Prostate gland (tissue), 2 donors: Measurements from ENCODE around the gene PAXX. TPM values are rescaled to one million over a fixed set of nuclear protein-coding genes. Genes with fewer than 3 reads are reported as not detected.

Experiments used
- DNase-seq: peaks from one replicate; pipeline ENCODE4 v3.0.0-alpha.2; 2019; ENCODE audit warnings: low spot score
- H3K27ac ChIP-seq, 2 donors: fragments of 200-600 bp; sonication (generic); 2 replicates each; pipeline ENCODE4 v1.5.1; 2017 to 2019
- H3K27me3 ChIP-seq: fragments of 200-600 bp; sonication (generic); replicated peaks from 2 replicates; pipeline ENCODE4 v1.5.1; 2019; ENCODE audit not compliant: insufficient read depth
- H3K36me3 ChIP-seq, 2 donors: fragments of 200-600 bp; sonication (generic); 1 replicate in 1 of 2; 2 replicates in 1 of 2; pipeline versions ENCODE4 v1.5.1 to v1.8.1; 2017 to 2019
- H3K4me1 ChIP-seq: fragments of 200-600 bp; sonication (generic); replicated peaks from 2 replicates; pipeline ENCODE4 v1.5.1; 2019
- H3K4me3 ChIP-seq, 2 donors: fragments of 200-600 bp; sonication (generic); 2 replicates each; pipeline ENCODE4 v1.5.1; 2017 to 2019
- H3K9me3 ChIP-seq: fragments of 200-600 bp; sonication (generic); 2 replicates; pipeline ENCODE4 v1.5.1; 2017
- CTCF ChIP-seq, 4 experiments: fragments of 200-600 bp in 2 of 4; fragments of 450-650 bp in 2 of 4; sonication (generic) in 2 of 4; IDR thresholded peaks; 1 replicate in 3 of 4; 2 replicates in 1 of 4; pipeline ENCODE4 v1.5.1; 2016 to 2019; ENCODE audit warnings: antibody characterized with exemption in 4 of 4, mild to moderate bottlenecking in 2 of 4, moderate library complexity in 2 of 4
- POLR2A ChIP-seq: fragments of 450-650 bp; IDR thresholded peaks from one replicate; pipeline ENCODE4 v1.6.1; 2016; ENCODE audit warnings: antibody characterized with exemption, mild to moderate bottlenecking
- POLR2AphosphoS5 ChIP-seq: sonication (generic); formaldehyde crosslinking; IDR thresholded peaks from one replicate; pipeline ENCODE4 v1.6.1; 2017; ENCODE audit warnings: antibody characterized with exemption
- whole genome bisulfite sequencing: methylation state at CpG from one replicate; pipeline ENCODE4 v1.1.5; 2018; 5-methylcytosine and 5-hydroxymethylcytosine counted together
- intact Hi-C: fragments of 100-400 bp; cut with DNase I; formaldehyde crosslinking; loops from one replicate; pipeline ENCODE4 v1.14.2; 2022
- total RNA-seq, 2 donors: library from RNA; depleted of rRNA; stranded (reverse); fragments of >200 nt; gene quantifications; one replicate each; pipeline ENCODE4 v1.1.0, GENCODE V29; 2016

The PAXX gene
- total RNA-seq, 2 donors from 2014 or later, result 61.6 to 71.8 TPM

- intact Hi-C loops, result no loop called here
- no peak overlapping the region for H3K27ac ChIP-seq
- no peak overlapping the region for H3K4me3 ChIP-seq
- H3K9me3 ChIP-seq, result no peaks in the 10 kb centered on the region
- no peak for TF ChIP-seq CTCF (IDR thresholded peaks at IDR 0.05)
- no peak for TF ChIP-seq POLR2A
- TF ChIP-seq POLR2AphosphoS5, result no peak
- no peak for DNase-seq
- no peaks in the 10 kb centered on the region for H3K36me3 ChIP-seq
- WGBS, result 93% methylated on average over 36 of the region's 36 CpGs
- no peaks in the 10 kb centered on the region for H3K27me3 ChIP-seq
- H3K4me1 ChIP-seq, result no peaks in the 10 kb centered on the region
Measured at GRCh38 chr9:137014776-137015539, 22.7 kb downstream of the PAXX start.

- no peak for TF ChIP-seq CTCF (IDR thresholded peaks at IDR 0.05)
- TF ChIP-seq POLR2AphosphoS5, result no peak
- TF ChIP-seq POLR2A, result no peak
- Histone ChIP-seq H3K4me3 (no peak overlapping the region), H3K36me3 (no peaks in the 10 kb centered on the region), H3K27me3 (no peaks in the 10 kb centered on the region), H3K27ac (no peak overlapping the region), H3K9me3 (no peaks in the 10 kb centered on the region), H3K4me1 (no peaks in the 10 kb centered on the region)
- 97% methylated on average over 25 of the region's 25 CpGs for WGBS
- no peak for DNase-seq
- intact Hi-C loops, result no loop called here
Measured at GRCh38 chr9:137015540-137015930, 23.3 kb downstream of the PAXX start.

- 95% methylated on average over 21 of the region's 21 CpGs for WGBS
- intact Hi-C loops, result no loop called here
- TF ChIP-seq POLR2AphosphoS5 (no peak), CTCF (IDR thresholded peaks at IDR 0.05) (no peak), POLR2A (no peak)
Measured at GRCh38 chr9:137015976-137016375, 23.8 kb downstream of the PAXX start.

GRCh38 chr9:137016436-137016835 lies 24.2 kb downstream of the PAXX start:
- TF ChIP-seq POLR2AphosphoS5 (no peak), POLR2A (no peak), CTCF (IDR thresholded peaks at IDR 0.05) (no peak)
- Histone ChIP-seq H3K27me3 (no peaks in the 10 kb centered on the region), H3K4me3 (no peak overlapping the region), H3K9me3 (no peaks in the 10 kb centered on the region), H3K36me3 (no peaks in the 10 kb centered on the region), H3K27ac (no peak overlapping the region), H3K4me1 (no peaks in the 10 kb centered on the region)
- intact Hi-C loops, result no loop called here
- DNase-seq, result no peak
- WGBS, result 96% methylated on average over 11 of the region's 16 CpGs

More at GRCh38 chr9:137015976-137016375, 23.8 kb downstream of the PAXX start:
- Histone ChIP-seq H3K9me3 (no peaks in the 10 kb centered on the region), H3K36me3 (no peaks in the 10 kb centered on the region), H3K4me3 (no peak overlapping the region), H3K27ac (no peak overlapping the region), H3K4me1 (no peaks in the 10 kb centered on the region), H3K27me3 (no peaks in the 10 kb centered on the region)
- DNase-seq, result no peak

GRCh38 chr9:137017071-137017470 lies 24.8 kb downstream of the PAXX start:
- Histone ChIP-seq H3K4me1 (no peaks in the 10 kb centered on the region), H3K27me3 (no peaks in the 10 kb centered on the region), H3K9me3 (no peaks in the 10 kb centered on the region), H3K36me3 (no peaks in the 10 kb centered on the region), H3K4me3 (no peak overlapping the region), H3K27ac (no peak overlapping the region)
- 95% methylated on average over 24 of the region's 28 CpGs for WGBS
- DNase-seq, result no peak
- no peak for TF ChIP-seq CTCF (IDR thresholded peaks at IDR 0.05)
- no peak for TF ChIP-seq POLR2AphosphoS5
- TF ChIP-seq POLR2A, result no peak
- intact Hi-C loops, result no loop called here
